HepG2 (cell line): Measurements from ENCODE around the gene ENDOD1. TPM values are rescaled to one million over a fixed set of nuclear protein-coding genes. Genes with fewer than 3 reads are reported as not detected.

Source experiments
- ATAC-seq: fragments of 200-7000 bp; cut with Tn5 transposase; 3 replicates; pipeline ENCODE4 v1.9.1; 2020; ENCODE audit warnings: mild to moderate bottlenecking, moderate library complexity
- BruUV-seq: library from RNA; stranded (reverse); fragments of 400-500 nt; replicated peaks from 2 replicates; lab custom pipeline; 2021; lab: Mats Ljungman, UMichigan
- CTCF ChIA-PET: fragments of 300-600 bp; formaldehyde crosslinking; extraction: SDS; loops from one replicate; lab custom pipeline; 2021; ENCODE audit warnings: low total read pairs, inconsistent platforms, low intra/inter-chr PET ratio; lab: Yijun Ruan, JAX
- POLR2A ChIA-PET: fragments of 350-600 bp; sonication (Branson Sonifier 250); formaldehyde crosslinking; loops from one replicate; lab custom pipeline; 2020; ENCODE audit warnings: antibody characterized with exemption, inconsistent platforms; lab: Yijun Ruan, JAX
- DNase-seq: peaks from one replicate; pipeline ENCODE4 v3.0.0-alpha.2; 2015; ENCODE audit warnings: low spot score
- FAIRE-seq: peaks from 3 replicates; lab custom pipeline; 2011; peaks lifted over from hg19 to GRCh38; lab: Jason Lieb, UNC
- H2AFZ ChIP-seq: one replicate; pipeline ENCODE4 v1.6.1; 2011; ENCODE audit warnings: low read length, inconsistent platforms
- H3K27ac ChIP-seq: fragments of 300-600 bp; 3 replicates; pipeline ENCODE4 v1.8.0; 2011; ENCODE audit warnings: mixed run types, mild to moderate bottlenecking, mixed read lengths, low read length, inconsistent platforms; ENCODE audit not compliant: insufficient read depth; ENCODE audit errors: extremely low read length
- H3K27me3 ChIP-seq, 2 experiments: fragments of 200-600 bp in 1 of 2; 2 replicates in 1 of 2; 3 replicates in 1 of 2; pipeline versions ENCODE4 v1.6.0 to v1.8.0; 2011; ENCODE audit warnings: low read length in 2 of 2, mild to moderate bottlenecking in 2 of 2, moderate library complexity in 2 of 2, inconsistent platforms in 1 of 2; ENCODE audit not compliant: insufficient read depth in 2 of 2, control insufficient read depth in 1 of 2
- H3K36me3 ChIP-seq, 2 experiments: fragments of 200-600 bp in 1 of 2; replicated peaks in 1 of 2; 2 replicates in 1 of 2; 3 replicates in 1 of 2; pipeline versions ENCODE4 v1.5.1 to v1.8.0; 2011; ENCODE audit warnings: low read length in 2 of 2, inconsistent platforms in 1 of 2; ENCODE audit not compliant: insufficient read depth in 2 of 2, control insufficient read depth in 1 of 2
- H3K4me1 ChIP-seq: 2 replicates; pipeline ENCODE4 v1.5.1; 2012; ENCODE audit warnings: low read length, inconsistent platforms; ENCODE audit not compliant: insufficient read depth
- H3K4me2 ChIP-seq: 2 replicates; pipeline ENCODE4 v1.6.0; 2011; ENCODE audit warnings: low read depth, low read length, inconsistent platforms
- H3K4me3 ChIP-seq, 3 experiments: fragments of 200-600 bp in 1 of 3; sonication (generic), shearing (Covaris generic) in 1 of 3; replicated peaks in 1 of 3; 2 replicates each; pipeline ENCODE4 v1.5.1; 2011 to 2016; ENCODE audit warnings: low read length in 3 of 3, inconsistent platforms in 2 of 3, low read depth in 2 of 3, mild to moderate bottlenecking in 2 of 3, control low read depth in 1 of 3, mixed read lengths in 1 of 3; ENCODE audit not compliant: insufficient read depth in 1 of 3
- H3K79me2 ChIP-seq: one replicate; pipeline ENCODE4 v1.6.1; 2011; ENCODE audit warnings: low read length, inconsistent platforms; ENCODE audit not compliant: insufficient read depth
- H3K9ac ChIP-seq: 2 replicates; pipeline ENCODE4 v1.6.0; 2011; ENCODE audit warnings: mild to moderate bottlenecking, low read depth, low read length, inconsistent platforms; ENCODE audit not compliant: insufficient read depth
- H3K9me3 ChIP-seq: 2 replicates; pipeline ENCODE4 v1.5.1; 2012; ENCODE audit warnings: mild to moderate bottlenecking, low read length
- H4K20me1 ChIP-seq: 2 replicates; pipeline ENCODE4 v1.6.0; 2011; ENCODE audit warnings: inconsistent platforms, mild to moderate bottlenecking, low read length, moderate library complexity; ENCODE audit not compliant: insufficient read depth
- ARHGAP35 ChIP-seq: sonication (generic); formaldehyde crosslinking; IDR thresholded peaks from 2 replicates; pipeline ENCODE4 v1.9.0; 2022; ENCODE audit warnings: mild to moderate bottlenecking, inconsistent platforms, moderate library complexity, missing genetic modification reagents, borderline replicate concordance
- ATF1 ChIP-seq: IDR thresholded peaks from 2 replicates; pipeline ENCODE4 v1.6.1; 2016; ENCODE audit warnings: mild to moderate bottlenecking, control low read depth
- ELK4 ChIP-seq: sonication (generic); formaldehyde crosslinking; IDR thresholded peaks from 2 replicates; pipeline ENCODE4 v1.9.0; 2021; ENCODE audit warnings: missing genetic modification reagents, borderline replicate concordance
- FOXP1 ChIP-seq, 2 experiments: fragments of 450-650 bp in 1 of 2; IDR thresholded peaks; 2 replicates each; pipeline ENCODE4 v1.6.1; 2017 to 2018; ENCODE audit warnings: antibody characterized with exemption in 1 of 2
- KMT2B ChIP-seq: IDR thresholded peaks from 2 replicates; pipeline ENCODE4 v1.6.1; 2016; ENCODE audit warnings: missing genetic modification reagents, missing compliant biosample characterization
- MIXL1 ChIP-seq: IDR thresholded peaks from 2 replicates; pipeline ENCODE4 v1.6.1; 2016
- PHF21A ChIP-seq: sonication (generic); formaldehyde crosslinking; IDR thresholded peaks from 2 replicates; pipeline ENCODE4 v1.5.0; 2020; ENCODE audit warnings: mild to moderate bottlenecking, missing genetic modification reagents
- RCOR2 ChIP-seq: IDR thresholded peaks from 2 replicates; pipeline ENCODE4 v1.6.1; 2016; ENCODE audit warnings: missing biosample characterization, missing genetic modification reagents
- REPIN1 ChIP-seq: sonication (generic); formaldehyde crosslinking; IDR thresholded peaks from 2 replicates; pipeline ENCODE4 v1.8.0; 2022; ENCODE audit warnings: missing genetic modification reagents, low read depth, mild to moderate bottlenecking, borderline replicate concordance
- ZBTB7A ChIP-seq: sonication (generic); formaldehyde crosslinking; IDR thresholded peaks from 2 replicates; pipeline ENCODE4 v1.8.0; 2022; ENCODE audit warnings: mild to moderate bottlenecking, missing genetic modification reagents
- ZNF124 ChIP-seq: sonication (generic); formaldehyde crosslinking; IDR thresholded peaks from 2 replicates; pipeline ENCODE4 v1.4.0; 2020; ENCODE audit warnings: missing genetic modification reagents
- ZNF607 ChIP-seq: sonication (generic); formaldehyde crosslinking; IDR thresholded peaks from 2 replicates; pipeline ENCODE4 v1.5.1; 2020; ENCODE audit warnings: missing genetic modification reagents, mild to moderate bottlenecking, borderline replicate concordance
- WGBS: methylation state at CpG from one replicate; pipeline ENCODE4 v1.1.6; 2017; ENCODE audit warnings: low lambda C conversion rate; 5-methylcytosine and 5-hydroxymethylcytosine counted together
- in situ Hi-C: cut with HindIII; loops from 2 replicates; pipeline ENCODE4 v1.10.0; 2017; ENCODE audit warnings: low pct_unique_long_range_greater_than_20kb; ENCODE audit not compliant: extremely low pct_ligation_motif_present
- intact Hi-C: fragments of 100-400 bp; cut with micrococcal nuclease; formaldehyde crosslinking; loops from one replicate; pipeline ENCODE4 v1.10.0; 2022; ENCODE audit not compliant: unreplicated experiment
- polyA plus RNA-seq, 8 experiments: library from polyadenylated mRNA; depleted of rRNA in 3 of 8; stranded (reverse) in 7 of 8; unstranded in 1 of 8; fragments of >200 nt; fragmentation: Illumina TruSeq in 4 of 8; extraction: Trizol in 4 of 8; gene quantifications; 2 replicates each; pipeline versions ENCODE4 v1.2.1 to v1.2.3, GENCODE V29; 2011 to 2016; ENCODE audit warnings: low read depth in 4 of 8, missing spikeins in 1 of 8, mixed read lengths in 1 of 8; ENCODE audit not compliant: insufficient read depth in 1 of 8
- total RNA-seq, 5 experiments: library from RNA; depleted of rRNA; stranded (reverse); fragments of >200 nt; fragmentation: Illumina TruSeq; extraction: Trizol; gene quantifications; 2 replicates each; pipeline ENCODE4 v1.2.3, GENCODE V29; 2016; ENCODE audit warnings: low read depth in 1 of 5

ENDOD1 gene
- total and polyA plus RNA-seq, 2 of the 13 experiments (the other 11 are each of a cell fraction or from before 2014, with no cell fraction given), result 2.0 to 6.8 TPM

- no peak overlapping the region for H3K27ac ChIP-seq
- H3K4me3 ChIP-seq, result no peak overlapping the region
- no peaks in the 10 kb centered on the region; a peak in 2 of 5 replicates for H3K27me3 ChIP-seq
- peaks cover 5% of the 10 kb centered on the region; the same call in 1 of the 2 replicates for H3K4me1 ChIP-seq
- no peaks in the 10 kb centered on the region for H3K79me2 ChIP-seq
- no peak for FAIRE-seq
- no peak overlapping the region; the same call in 1 of the 2 replicates for H3K4me2 ChIP-seq
- H3K36me3 ChIP-seq, result no peaks in the 10 kb centered on the region
- CTCF ChIA-PET, result no interaction called here
- no peaks in the 10 kb centered on the region for H3K9me3 ChIP-seq
- H2AFZ ChIP-seq, result no peak overlapping the region
- H3K9ac ChIP-seq, result no peak overlapping the region
- DNase-seq, result no peak
- no peaks in the 10 kb centered on the region for H4K20me1 ChIP-seq
- BruUV-seq, result no TSS peak
- ATAC-seq, result no peak
- in situ Hi-C loops, result loop anchor here (25.0 kb wide), 1 partner anchor 156 kb away; the partner anchor contains the start of gene SESN3
- TF ChIP-seq FOXP1 (IDR thresholded peaks at IDR 0.05) (no peak), FOXP1 (CRISPR knock-in tag; IDR thresholded peaks at IDR 0.05) (no peak), ATF1 (CRISPR knock-in tag) (no peak), MIXL1 (CRISPR knock-in tag) (no peak), REPIN1 (CRISPR knock-in tag) (no peak), ELK4 (CRISPR knock-in tag) (no peak), PHF21A (CRISPR knock-in tag) (no peak), ARHGAP35 (CRISPR knock-in tag) (no peak), KMT2B (no peak), RCOR2 (CRISPR knock-in tag) (no peak), ZNF607 (CRISPR knock-in tag) (no peak), ZNF124 (no peak), ZBTB7A (CRISPR knock-in tag) (no peak)
- 31% methylated on average over 4 of the region's 5 CpGs for WGBS
- intact Hi-C loops, result no loop called here
- POLR2A ChIA-PET, result interaction anchor here (1.6 kb wide), 1 partner anchor 13 kb away, joined by 7 read pairs; no protein-coding TSS in a partner anchor
Measured at GRCh38 chr11:95081010-95081409, 8.6 kb upstream of the ENDOD1 start.
